Stomach (tissue), 4 donors: ENCODE results near the gene CTTNBP2.

Experiments used
- CTCF ChIP-seq, 7 experiments: fragments of 450-650 bp in 4 of 7; fragments of 200-600 bp in 3 of 7; sonication (generic) in 3 of 7; IDR thresholded peaks; one replicate each; pipeline ENCODE4 v1.5.1; 2016 to 2019; ENCODE audit warnings: antibody characterized with exemption in 7 of 7, control low read depth in 2 of 7, mild to moderate bottlenecking in 1 of 7
- EP300 ChIP-seq: sonication (generic); formaldehyde crosslinking; IDR thresholded peaks from one replicate; pipeline ENCODE4 v1.6.1; 2017; ENCODE audit warnings: antibody characterized with exemption
- POLR2A ChIP-seq, 4 donors: fragments of 450-650 bp; IDR thresholded peaks; one replicate each; pipeline ENCODE4 v1.6.1; 2016; ENCODE audit warnings: antibody characterized with exemption in 4 of 4, control low read depth in 2 of 4, mild to moderate bottlenecking in 1 of 4, moderate library complexity in 1 of 4
- POLR2AphosphoS5 ChIP-seq, 3 donors: sonication (generic); formaldehyde crosslinking; IDR thresholded peaks; one replicate each; pipeline ENCODE4 v1.6.1; 2016; ENCODE audit warnings: antibody characterized with exemption in 3 of 3

GRCh38 chr7:117711556-117711955 is 161.7 kb downstream of the CTTNBP2 start:
- TF ChIP-seq POLR2AphosphoS5 (IDR thresholded peaks at IDR 0.05) (no peak), CTCF (IDR thresholded peaks at IDR 0.05) (no peak), EP300 (no peak), POLR2A (IDR thresholded peaks at IDR 0.05) (no peak)
